Natural killer cell (primary cell): ENCODE data around the gene SAMD8. TPM values are rescaled to one million over a fixed set of nuclear protein-coding genes. Genes with fewer than 3 reads are reported as not detected.
"Not testable (repeated sequence)": the region's sequence is repeated elsewhere in the genome, so short reads cannot be mapped to it uniquely, and the experiment has no call there.

ENCODE experiments used
- ATAC-seq, 3 donors: fragments of 150-1000 bp in 2 of 3; fragments of 200-7000 bp in 1 of 3; cut with Tn5 transposase; 1 replicate in 1 of 3; 2 replicates in 2 of 3; pipeline ENCODE4 v1.10.0; 2021; ENCODE audit warnings: mild to moderate bottlenecking in 2 of 3, moderate library complexity in 2 of 3
- DNase-seq, 2 donors: peaks; one replicate each; pipeline versions ENCODE4 v3.0.0 to v3.0.0-alpha.2; 2013 to 2021; ENCODE audit warnings: mixed read lengths in 1 of 2
- H3K27ac ChIP-seq: one replicate; pipeline ENCODE4 v1.5.1; 2013; ENCODE audit warnings: mild to moderate bottlenecking, low read length
- H3K27me3 ChIP-seq: one replicate; pipeline ENCODE4 v1.6.1; 2013; ENCODE audit warnings: low read length; ENCODE audit not compliant: control insufficient read depth, insufficient read depth
- H3K36me3 ChIP-seq: one replicate; pipeline ENCODE4 v1.6.1; 2013; ENCODE audit warnings: low read length; ENCODE audit not compliant: control insufficient read depth, insufficient read depth
- H3K4me1 ChIP-seq: one replicate; pipeline ENCODE4 v1.6.1; 2013; ENCODE audit warnings: low read length; ENCODE audit not compliant: control insufficient read depth, insufficient read depth
- H3K4me3 ChIP-seq: one replicate; pipeline ENCODE4 v1.5.1; 2013; ENCODE audit warnings: low read length
- H3K9me3 ChIP-seq: one replicate; pipeline ENCODE4 v1.6.1; 2013; ENCODE audit warnings: low read length; ENCODE audit not compliant: control insufficient read depth, insufficient read depth
- H3K27ac Mint-ChIP-seq, 2 donors: one replicate each; pipeline ENCODE4 v1.8.0; 2022; ENCODE audit warnings: mild to moderate bottlenecking in 2 of 2, mixed read lengths in 2 of 2, moderate library complexity in 1 of 2
- H3K27me3 Mint-ChIP-seq, 2 donors: one replicate each; pipeline ENCODE4 v1.8.0; 2022; ENCODE audit warnings: low read depth in 2 of 2, mixed read lengths in 2 of 2
- H3K36me3 Mint-ChIP-seq: one replicate; pipeline ENCODE4 v1.8.0; 2022; ENCODE audit warnings: mixed read lengths
- H3K4me1 Mint-ChIP-seq, 2 donors: one replicate each; pipeline ENCODE4 v1.8.0; 2022; ENCODE audit warnings: mixed read lengths in 2 of 2
- H3K4me3 Mint-ChIP-seq: one replicate; pipeline ENCODE4 v1.8.0; 2022; ENCODE audit warnings: mild to moderate bottlenecking, moderate library complexity, mixed read lengths
- H3K9me3 Mint-ChIP-seq, 2 donors: one replicate each; pipeline ENCODE4 v1.8.0; 2022; ENCODE audit warnings: mixed read lengths in 2 of 2
- CTCF ChIP-seq: fragments of 200-600 bp; IDR thresholded peaks from one replicate; pipeline ENCODE4 v1.8.0; 2022; ENCODE audit warnings: antibody characterized with exemption
- WGBS: methylation state at CpG from one replicate; pipeline ENCODE4 v1.1.7; 2013; ENCODE audit warnings: missing lambda C conversion rate; ENCODE audit not compliant: insufficient coverage; 5-methylcytosine and 5-hydroxymethylcytosine counted together
- intact Hi-C: fragments of 100-400 bp; cut with micrococcal nuclease; formaldehyde crosslinking; loops from one replicate; pipeline ENCODE4 v1.14.2; 2022
- total RNA-seq, 4 donors: library from RNA; stranded (reverse); fragments of 120-200 nt in 1 of 4; gene quantifications; one replicate each; pipeline versions ENCODE4 v1.2.3 to v1.2.4, GENCODE V29; 2013 to 2022

SAMD8 gene
- total RNA-seq, 3 donors from 2014 or later (not counting 1 experiment from before 2014, with no cell fraction given) = 26.6 to 30.9 (median 29.6) TPM

- Histone ChIP-seq H3K4me1 (peaks cover 2% of the 10 kb centered on the region), H3K4me3 (no peak overlapping the region), H3K9me3 (no peaks in the 10 kb centered on the region), H3K36me3 (peaks cover 84% of the 10 kb centered on the region), H3K27me3 (no peaks in the 10 kb centered on the region), H3K27ac (no peak overlapping the region)
- no peak for TF ChIP-seq CTCF
- intact Hi-C loops = no loop called here
- Mint-ChIP-seq H3K4me1 (peaks cover 29 to 36% of the 10 kb centered on the region in 2 donors), H3K9me3 (no peaks in the 10 kb centered on the region), H3K4me3 (no peak overlapping the region), H3K36me3 (peaks cover 17% of the 10 kb centered on the region), H3K27ac (no peak overlapping the region), H3K27me3 (no peaks in the 10 kb centered on the region)
- WGBS = 96% methylated on average over 4 of the region's 4 CpGs
- DNase-seq = no peak
- ATAC-seq = no peak
Observed at GRCh38 chr10:75220274-75220673, 108.8 kb downstream of the SAMD8 start.

GRCh38 chr10:75221492-75221891 lies 110.0 kb downstream of the SAMD8 start:
- not testable (repeated sequence) for H3K4me3 Mint-ChIP-seq, DNase-seq, H3K36me3 Mint-ChIP-seq

GRCh38 chr10:75223507-75223906 lies 112.1 kb downstream of the SAMD8 start:
- ATAC-seq = no peak
- Histone ChIP-seq H3K27me3 (no peaks in the 10 kb centered on the region), H3K9me3 (no peaks in the 10 kb centered on the region), H3K4me1 (no peaks in the 10 kb centered on the region), H3K4me3 (no peak overlapping the region), H3K27ac (no peak overlapping the region), H3K36me3 (peaks cover 74% of the 10 kb centered on the region)
- Mint-ChIP-seq H3K4me1 (peaks cover 29 to 34% of the 10 kb centered on the region in 2 donors), H3K36me3 (peaks cover 9% of the 10 kb centered on the region), H3K9me3 (no peaks in the 10 kb centered on the region), H3K4me3 (no peak overlapping the region), H3K27ac (peak overlapping the region; percentile 57 to 81), H3K27me3 (no peaks in the 10 kb centered on the region)
- no peak for TF ChIP-seq CTCF
- WGBS = 98% methylated on average over 2 of the region's 2 CpGs
- no peak for DNase-seq
- intact Hi-C loops = no loop called here

More at GRCh38 chr10:75221492-75221891, 110.0 kb downstream of the SAMD8 start:
- H3K27me3 ChIP-seq, intact Hi-C loops, H3K9me3 ChIP-seq, H3K27ac ChIP-seq, H3K27ac Mint-ChIP-seq, H3K4me1 ChIP-seq, H3K27me3 Mint-ChIP-seq, H3K9me3 Mint-ChIP-seq, ATAC-seq, H3K4me3 ChIP-seq: not testable (repeated sequence)
- H3K36me3 ChIP-seq = peaks cover 81% of the 10 kb centered on the region
- peaks cover 25 to 34% of the 10 kb centered on the region in 2 donors for H3K4me1 Mint-ChIP-seq
- WGBS = 98% methylated on average over 6 of the region's 8 CpGs

GRCh38 chr10:75226095-75226494 lies 114.6 kb downstream of the SAMD8 start:
- ATAC-seq = no peak

More at GRCh38 chr10:75226095-75226494, 114.6 kb downstream of the SAMD8 start:
- Histone ChIP-seq H3K36me3 (peaks cover 75% of the 10 kb centered on the region), H3K27me3 (no peaks in the 10 kb centered on the region), H3K4me1 (no peaks in the 10 kb centered on the region), H3K27ac (no peak overlapping the region), H3K4me3 (no peak overlapping the region), H3K9me3 (no peaks in the 10 kb centered on the region)
- Mint-ChIP-seq H3K27me3 (no peaks in the 10 kb centered on the region), H3K4me3 (no peak overlapping the region), H3K9me3 (no peaks in the 10 kb centered on the region), H3K27ac (peak overlapping the region; percentile 57 to 81), H3K4me1 (peaks cover 40 to 41% of the 10 kb centered on the region in 2 donors), H3K36me3 (peaks cover 9% of the 10 kb centered on the region)
- 100% methylated on average over 2 of the region's 2 CpGs for WGBS
- no peak for DNase-seq
- no peak for TF ChIP-seq CTCF
- intact Hi-C loops = no loop called here
